AG04449 (cell line): Measurements from ENCODE around the gene UBE2J2.
"Not testable (repeated sequence)": the region's sequence is repeated elsewhere in the genome, so short reads cannot be mapped to it uniquely, and the experiment has no call there.

Experiments
- CTCF ChIA-PET: fragments of 350-600 bp; formaldehyde crosslinking; extraction: SDS; loops from one replicate; lab custom pipeline; 2021; ENCODE audit warnings: antibody characterized with exemption; lab: Yijun Ruan, JAX
- POLR2A ChIA-PET: fragments of 400-600, 350-600 bp; formaldehyde crosslinking; extraction: SDS; loops from one replicate; lab custom pipeline; 2020; ENCODE audit warnings: antibody characterized with exemption, inconsistent platforms; lab: Yijun Ruan, JAX
- DNase-seq: peaks from one replicate; pipeline ENCODE4 v3.0.0-alpha.2; 2010; ENCODE audit warnings: low read depth, low spot score
- H3K4me3 ChIP-seq: 2 replicates; pipeline ENCODE4 v1.5.1; 2011; ENCODE audit warnings: low read depth, mild to moderate bottlenecking, control low read depth, low read length
- CTCF ChIP-seq: IDR thresholded peaks from one replicate; pipeline ENCODE4 v1.5.1; 2011; ENCODE audit warnings: mild to moderate bottlenecking, moderate library complexity, low read length, control low read depth, inconsistent platforms; ENCODE audit not compliant: insufficient read depth; ENCODE audit errors: missing control alignments

Gene UBE2J2

GRCh38 chr1:1319646-1319941 is 45.9 kb upstream of the UBE2J2 start:
- H3K4me3 ChIP-seq = no peak overlapping the region
- ChIA-PET CTCF (no interaction called here), POLR2A (no interaction called here)
- DNase-seq = no peak
- no peak for TF ChIP-seq CTCF

GRCh38 chr1:1318777-1319645 is 45.4 kb upstream of the UBE2J2 start:
- no peak overlapping the region for H3K4me3 ChIP-seq
- POLR2A ChIA-PET = interaction anchor here (0.6 to 1.0 kb wide), 2 partner anchors 10 to 15 kb away, joined by 3 to 4 read pairs; no protein-coding TSS in a partner anchor
- no peak for TF ChIP-seq CTCF
- CTCF ChIA-PET = interaction anchor here (1.3 kb wide), 1 partner anchor 9 kb away, joined by 3 read pairs; no protein-coding TSS in a partner anchor
- DNase-seq = no peak

GRCh38 chr1:1318131-1318652 is 44.5 kb upstream of the UBE2J2 start:
- TF ChIP-seq CTCF = no peak
- POLR2A ChIA-PET = interaction anchor here (0.6 to 1.0 kb wide), 3 partner anchors 9 to 53 kb away, joined by 3 to 4 read pairs (median 3); no protein-coding TSS in a partner anchor
- DNase-seq = peak; percentile 57
- CTCF ChIA-PET = interaction anchor here (1.3 kb wide), 1 partner anchor 9 kb away, joined by 3 read pairs; no protein-coding TSS in a partner anchor
- no peak overlapping the region for H3K4me3 ChIP-seq

GRCh38 chr1:1317420-1317819 is 43.8 kb upstream of the UBE2J2 start:
- H3K4me3 ChIP-seq = no peak overlapping the region
- TF ChIP-seq CTCF = no peak
- POLR2A ChIA-PET = no interaction called here
- CTCF ChIA-PET = no interaction called here
- DNase-seq = no peak

- H3K4me3 ChIP-seq, CTCF ChIA-PET, DNase-seq, POLR2A ChIA-PET: not testable (repeated sequence)
Observed at GRCh38 chr1:1316199-1316598, 42.5 kb upstream of the UBE2J2 start.

- POLR2A ChIA-PET = no interaction called here
- CTCF ChIA-PET = interaction anchor here (0.8 to 1.0 kb wide), 2 partner anchors 56 to 58 kb away, joined by 3 read pairs; no protein-coding TSS in a partner anchor
Observed at GRCh38 chr1:1315435-1315954, 41.8 kb upstream of the UBE2J2 start.

More at GRCh38 chr1:1315435-1315954, 41.8 kb upstream of the UBE2J2 start:
- DNase-seq = no peak
- H3K4me3 ChIP-seq = no peak overlapping the region
- no peak for TF ChIP-seq CTCF
